Smooth muscle cell (in vitro differentiated cells): ENCODE measurements around the gene MELK. TPM values are rescaled to one million over a fixed set of nuclear protein-coding genes. Genes with fewer than 3 reads are reported as not detected.

Experiments used
- DNase-seq: peaks from one replicate; lab custom pipeline; 2025; ENCODE audit not compliant: unreplicated experiment; lab: John Stamatoyannopoulos, UW
- H2AFZ ChIP-seq: fragments of 200-600 bp; sonication (generic); 2 replicates; pipeline ENCODE4 v1.6.0; 2016; ENCODE audit warnings: antibody characterized with exemption, low read depth, mild to moderate bottlenecking
- H3F3A ChIP-seq: fragments of 200-600 bp; sonication (generic); 2 replicates; pipeline ENCODE4 v1.6.0; 2017; ENCODE audit warnings: antibody characterized with exemption, low read depth
- H3K27ac ChIP-seq: fragments of 200-600 bp; sonication (generic); 2 replicates; pipeline ENCODE4 v1.5.1; 2016; ENCODE audit warnings: low read depth, mild to moderate bottlenecking
- H3K27me3 ChIP-seq: fragments of 200-600 bp; sonication (generic); 2 replicates; pipeline ENCODE4 v1.6.1; 2016; ENCODE audit warnings: low read depth, mild to moderate bottlenecking
- H3K36me3 ChIP-seq: fragments of 200-600 bp; sonication (generic); 2 replicates; pipeline ENCODE4 v1.5.1; 2016; ENCODE audit warnings: low read depth
- H3K4me1 ChIP-seq: fragments of 200-600 bp; sonication (generic); 2 replicates; pipeline ENCODE4 v1.5.1; 2016; ENCODE audit warnings: low read depth
- H3K4me2 ChIP-seq: fragments of 200-600 bp; sonication (generic); 2 replicates; pipeline ENCODE4 v1.6.0; 2016; ENCODE audit warnings: mild to moderate bottlenecking
- H3K4me3 ChIP-seq: fragments of 200-600 bp; sonication (generic); 2 replicates; pipeline ENCODE4 v1.5.1; 2016; ENCODE audit warnings: mild to moderate bottlenecking
- H3K79me2 ChIP-seq: fragments of 200-600 bp; sonication (generic); 2 replicates; pipeline ENCODE4 v1.6.0; 2016; ENCODE audit warnings: low read depth, mild to moderate bottlenecking
- H3K9ac ChIP-seq: fragments of 200-600 bp; sonication (generic); 2 replicates; pipeline ENCODE4 v1.6.0; 2016; ENCODE audit warnings: low read depth
- H3K9me3 ChIP-seq: fragments of 200-600 bp; sonication (generic); replicated peaks from 2 replicates; pipeline ENCODE4 v1.5.1; 2016; ENCODE audit warnings: low read depth
- H4K20me1 ChIP-seq: fragments of 200-600 bp; sonication (generic); 2 replicates; pipeline ENCODE4 v1.6.0; 2016; ENCODE audit warnings: low read depth
- WGBS: methylation state at CpG from one replicate; pipeline ENCODE4 v1.1.7; 2016; ENCODE audit warnings: low lambda C conversion rate; 5-methylcytosine and 5-hydroxymethylcytosine counted together
- polyA plus RNA-seq: library from polyadenylated mRNA; unstranded; fragments of >200 nt; fragmentation: Nextera tagmentation; extraction: Ambion mirVana; gene quantifications from 2 replicates; pipeline ENCODE4 v1.2.1, GENCODE V29; 2016
- total RNA-seq: library from RNA; depleted of rRNA; stranded (reverse); fragments of >200 nt; gene quantifications from 2 replicates; pipeline ENCODE4 v1.2.3, GENCODE V29; 2014
- TF ChIP-seq, protein P1 (sequence below): fragments of 200-600 bp; sonication (generic); IDR thresholded peaks from 2 replicates; pipeline ENCODE4 v1.5.1; 2017; ENCODE audit warnings: borderline replicate concordance, mild to moderate bottlenecking, antibody characterized with exemption; ENCODE audit not compliant: insufficient read depth, poor library complexity, severe bottlenecking

Gene MELK
- total and polyA plus RNA-seq, 2 experiments from 2014 or later: 20.1 to 25.3 TPM

DNA sequence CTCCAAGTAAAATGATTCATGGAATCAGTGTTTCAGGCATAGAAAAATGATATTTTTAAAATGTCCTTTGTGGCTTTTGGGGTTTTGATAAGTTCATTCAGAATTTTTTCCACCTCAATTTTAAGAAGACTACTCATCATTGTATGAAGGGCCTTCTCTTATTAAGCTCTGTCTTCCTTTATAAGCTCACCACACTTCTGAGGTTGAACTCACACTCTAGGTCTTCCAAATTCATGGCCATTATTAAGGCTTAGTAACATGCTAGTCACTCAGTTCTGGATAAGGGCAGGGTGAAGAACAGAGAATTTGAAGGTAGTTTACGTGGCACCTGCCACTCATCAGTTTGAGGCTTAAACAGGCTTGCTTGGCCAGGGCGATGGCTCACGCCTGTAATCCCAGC lies 4.2 kb downstream of the MELK start:
- Histone ChIP-seq H3K9ac (no peak overlapping the region), H3K36me3 (no peaks in the 10 kb centered on the region), H3K4me2 (no peak overlapping the region), H3F3A (peaks cover 3% of the 10 kb centered on the region), H3K4me1 (peaks cover 6% of the 10 kb centered on the region), H4K20me1 (no peaks in the 10 kb centered on the region), H3K27ac (no peak overlapping the region), H3K9me3 (no peaks in the 10 kb centered on the region), H3K79me2 (peaks cover 64% of the 10 kb centered on the region), H2AFZ (no peak overlapping the region), H3K4me3 (no peak overlapping the region), H3K27me3 (no peaks in the 10 kb centered on the region)
- 98% methylated on average over 3 of the region's 3 CpGs for WGBS
- TF ChIP-seq, protein P1, sequence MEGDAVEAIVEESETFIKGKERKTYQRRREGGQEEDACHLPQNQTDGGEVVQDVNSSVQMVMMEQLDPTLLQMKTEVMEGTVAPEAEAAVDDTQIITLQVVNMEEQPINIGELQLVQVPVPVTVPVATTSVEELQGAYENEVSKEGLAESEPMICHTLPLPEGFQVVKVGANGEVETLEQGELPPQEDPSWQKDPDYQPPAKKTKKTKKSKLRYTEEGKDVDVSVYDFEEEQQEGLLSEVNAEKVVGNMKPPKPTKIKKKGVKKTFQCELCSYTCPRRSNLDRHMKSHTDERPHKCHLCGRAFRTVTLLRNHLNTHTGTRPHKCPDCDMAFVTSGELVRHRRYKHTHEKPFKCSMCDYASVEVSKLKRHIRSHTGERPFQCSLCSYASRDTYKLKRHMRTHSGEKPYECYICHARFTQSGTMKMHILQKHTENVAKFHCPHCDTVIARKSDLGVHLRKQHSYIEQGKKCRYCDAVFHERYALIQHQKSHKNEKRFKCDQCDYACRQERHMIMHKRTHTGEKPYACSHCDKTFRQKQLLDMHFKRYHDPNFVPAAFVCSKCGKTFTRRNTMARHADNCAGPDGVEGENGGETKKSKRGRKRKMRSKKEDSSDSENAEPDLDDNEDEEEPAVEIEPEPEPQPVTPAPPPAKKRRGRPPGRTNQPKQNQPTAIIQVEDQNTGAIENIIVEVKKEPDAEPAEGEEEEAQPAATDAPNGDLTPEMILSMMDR: no peak
- DNase-seq: no peak

DNA sequence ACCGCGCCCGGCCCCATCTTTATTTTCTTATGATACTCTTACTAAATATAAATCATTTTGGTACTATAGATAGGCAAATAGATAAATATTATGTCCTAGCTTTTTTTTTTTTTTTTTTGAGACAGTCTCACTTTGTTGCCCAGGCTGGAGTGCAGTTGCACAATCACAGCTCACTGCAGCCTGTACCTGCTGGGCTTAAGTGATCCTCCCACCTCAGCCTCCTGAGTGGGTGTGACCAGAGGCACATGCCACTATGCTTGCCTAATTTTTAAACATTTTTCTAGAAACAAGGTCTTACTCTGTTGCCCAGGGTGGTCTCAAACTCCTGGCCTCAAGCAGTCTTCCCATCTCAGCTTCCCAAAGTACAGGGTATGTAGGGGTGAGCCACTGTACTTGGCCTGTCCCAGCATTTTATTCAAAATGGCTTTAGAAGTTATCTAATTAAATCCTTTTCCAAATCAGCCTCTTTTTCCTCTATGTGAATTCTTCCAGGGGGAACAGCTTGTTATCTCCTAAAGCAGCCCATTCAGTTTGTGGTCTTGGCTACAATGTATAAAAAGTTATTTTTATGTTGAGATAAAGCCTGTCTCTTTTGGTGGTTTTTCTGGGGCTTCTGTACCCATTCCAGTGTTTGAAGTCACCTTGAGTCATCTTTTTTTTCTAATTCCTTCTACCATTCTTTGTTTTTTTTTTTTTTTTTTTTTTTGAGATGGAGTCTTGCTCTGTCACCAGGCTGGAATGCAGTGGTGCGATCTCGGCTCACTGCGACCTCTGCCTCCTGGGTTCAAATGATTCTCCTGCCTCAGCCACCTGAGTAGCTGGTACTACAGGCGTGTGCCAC lies 12.1 kb downstream of the MELK start:
- Histone ChIP-seq H3K27ac (peak overlapping the region; percentile 81), H3K4me3 (no peak overlapping the region), H3K36me3 (no peaks in the 10 kb centered on the region), H3K79me2 (peaks cover 16% of the 10 kb centered on the region), H3K9ac (no peak overlapping the region), H3K4me2 (peak overlapping the region; percentile 77), H3K9me3 (no peaks in the 10 kb centered on the region), H3K27me3 (no peaks in the 10 kb centered on the region), H3F3A (peaks cover 4% of the 10 kb centered on the region), H3K4me1 (no peaks in the 10 kb centered on the region), H2AFZ (no peak overlapping the region), H4K20me1 (no peaks in the 10 kb centered on the region)
- WGBS: 75% methylated on average over 5 of the region's 7 CpGs
- TF ChIP-seq, protein P1: no peak
- DNase-seq: no peak

DNA sequence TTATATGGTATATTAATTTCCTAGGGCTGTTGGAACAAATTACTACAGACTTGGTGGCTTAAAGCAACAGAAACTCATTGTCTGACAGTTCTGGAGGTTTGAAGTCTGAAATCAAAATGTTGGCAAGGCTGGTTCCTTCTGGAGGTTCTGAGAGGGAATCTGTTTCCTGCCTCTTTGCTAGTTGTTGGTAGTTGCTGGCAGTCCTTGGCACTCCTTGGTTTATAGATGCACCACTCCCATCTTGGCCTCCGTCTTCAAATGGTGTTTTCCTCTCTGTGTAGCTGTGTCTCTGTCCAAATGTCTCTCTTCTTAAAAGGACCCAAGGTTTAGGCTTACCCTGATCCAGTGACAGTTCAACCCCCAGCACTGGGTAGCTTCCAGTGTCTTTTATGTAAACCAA lies 17.5 kb downstream of the MELK start:
- no peak overlapping the region for H3K27ac ChIP-seq
- H2AFZ ChIP-seq: no peak overlapping the region
- H3K9me3 ChIP-seq: no peaks in the 10 kb centered on the region
- no peaks in the 10 kb centered on the region for H3K4me1 ChIP-seq
- WGBS: 90% methylated on average over 1 of the region's 1 CpG
- no peak overlapping the region for H3K4me2 ChIP-seq
- no peaks in the 10 kb centered on the region for H3K27me3 ChIP-seq
- no peaks in the 10 kb centered on the region for H3F3A ChIP-seq
- H3K36me3 ChIP-seq: no peaks in the 10 kb centered on the region
- DNase-seq: no peak
- H3K79me2 ChIP-seq: peaks cover 8% of the 10 kb centered on the region
- no peaks in the 10 kb centered on the region for H4K20me1 ChIP-seq
- no peak overlapping the region for H3K4me3 ChIP-seq
- TF ChIP-seq, protein P1: no peak
- no peak overlapping the region for H3K9ac ChIP-seq
